HG02870 (cell line): Measurements from ENCODE around the gene RAB34.

Experiments used
- ATAC-seq: cut with Tn5 transposase; IDR thresholded peaks from one replicate; pipeline ENCODE4 v1.9.1; 2021; ENCODE audit warnings: mild to moderate bottlenecking, moderate library complexity; ENCODE audit not compliant: unreplicated experiment

The RAB34 gene

GRCh38 chr17:28688481-28688880 is 29.2 kb downstream of the RAB34 start:
- ATAC-seq, result no peak

GRCh38 chr17:28686296-28686695 is 31.4 kb downstream of the RAB34 start:
- ATAC-seq, result no peak

- no peak for ATAC-seq
These were observed 32.3 kb downstream of the RAB34 start for GRCh38 chr17:28685366-28685765.

GRCh38 chr17:28684963-28685362 is 32.7 kb downstream of the RAB34 start:
- ATAC-seq, result no peak

- no peak for ATAC-seq
These were observed 35.0 kb downstream of the RAB34 start for GRCh38 chr17:28682655-28683054.

GRCh38 chr17:28675980-28676379 is 41.7 kb downstream of the RAB34 start:
- ATAC-seq, result no peak

- no peak for ATAC-seq
These were observed 42.2 kb downstream of the RAB34 start for GRCh38 chr17:28675490-28675889.

- no peak for ATAC-seq
These were observed 47.8 kb downstream of the RAB34 start for GRCh38 chr17:28669918-28670317.

- no peak for ATAC-seq
These were observed 49.8 kb downstream of the RAB34 start for GRCh38 chr17:28667870-28668269.

GRCh38 chr17:28665994-28666393 is 51.7 kb downstream of the RAB34 start:
- ATAC-seq, result no peak
